Neural cell (in vitro differentiated cells): ENCODE data around the gene CFAP221. TPM values are rescaled to one million over a fixed set of nuclear protein-coding genes. Genes with fewer than 3 reads are reported as not detected.

ENCODE experiments used
- H2AFZ ChIP-seq: fragments of 200-600, 300-800 bp; sonication (generic), shearing (Covaris generic); 2 replicates; pipeline ENCODE4 v1.6.0; 2014; ENCODE audit warnings: low read depth, mild to moderate bottlenecking, antibody characterized with exemption, low read length, moderate library complexity
- H3F3A ChIP-seq: fragments of 200-600 bp; shearing (Covaris generic); 2 replicates; pipeline ENCODE4 v1.6.1; 2016; ENCODE audit warnings: mild to moderate bottlenecking, moderate library complexity, mixed read lengths, antibody characterized with exemption, low read length; ENCODE audit not compliant: insufficient read depth, poor library complexity, severe bottlenecking
- H3K27ac ChIP-seq: fragments of 200-600, 300-800 bp; sonication (generic), shearing (Covaris generic); 2 replicates; pipeline ENCODE4 v1.5.1; 2014; ENCODE audit warnings: mild to moderate bottlenecking, low read length, moderate library complexity
- H3K27me3 ChIP-seq: fragments of 300-800, 200-600 bp; sonication (generic), shearing (Covaris generic); 2 replicates; pipeline ENCODE4 v1.6.0; 2014; ENCODE audit warnings: mild to moderate bottlenecking, low read depth, low read length, moderate library complexity; ENCODE audit not compliant: insufficient read depth
- H3K36me3 ChIP-seq: fragments of 300-800, 200-600 bp; sonication (generic), shearing (Covaris generic); 2 replicates; pipeline ENCODE4 v1.5.1; 2014; ENCODE audit warnings: mild to moderate bottlenecking, antibody characterized with exemption, low read length, moderate library complexity; ENCODE audit not compliant: insufficient read depth
- H3K4me2 ChIP-seq: fragments of 300-800, 200-600 bp; sonication (generic), shearing (Covaris generic); 2 replicates; pipeline ENCODE4 v1.6.0; 2014; ENCODE audit warnings: mild to moderate bottlenecking, low read length
- H3K4me3 ChIP-seq: fragments of 300-800, 200-600 bp; sonication (generic), shearing (Covaris generic); 2 replicates; pipeline ENCODE4 v1.5.1; 2014; ENCODE audit warnings: mild to moderate bottlenecking, low read length, moderate library complexity
- H3K79me2 ChIP-seq: fragments of 200-600 bp; shearing (Covaris generic); replicated peaks from 2 replicates; pipeline ENCODE4 v1.6.0; 2014; ENCODE audit warnings: mild to moderate bottlenecking, low read length, moderate library complexity; ENCODE audit not compliant: insufficient read depth
- H3K9ac ChIP-seq: fragments of 300-800, 200-600 bp; sonication (generic), shearing (Covaris generic); 2 replicates; pipeline ENCODE4 v1.6.1; 2016; ENCODE audit warnings: mild to moderate bottlenecking, low read length, mixed read lengths
- H3K9me2 ChIP-seq: fragments of 200-600 bp; shearing (Covaris generic); 2 replicates; pipeline ENCODE4 v1.6.1; 2016; ENCODE audit warnings: mild to moderate bottlenecking, low read length, mixed read lengths; ENCODE audit not compliant: insufficient read depth
- H3K9me3 ChIP-seq: fragments of 200-600, 300-800 bp; sonication (generic), shearing (Covaris generic); 2 replicates; pipeline ENCODE4 v1.6.1; 2016; ENCODE audit warnings: mild to moderate bottlenecking, mixed run types, low read length, moderate library complexity, mixed read lengths
- H4K20me1 ChIP-seq: fragments of 200-600 bp; shearing (Covaris generic); 2 replicates; pipeline ENCODE4 v1.6.1; 2016; ENCODE audit warnings: mild to moderate bottlenecking, mixed run types; ENCODE audit not compliant: insufficient read depth
- CTCF ChIP-seq: fragments of 450-650 bp; IDR thresholded peaks from 2 replicates; pipeline ENCODE4 v1.5.1; 2014; ENCODE audit warnings: antibody characterized with exemption, mild to moderate bottlenecking, moderate library complexity; ENCODE audit not compliant: poor library complexity, severe bottlenecking
- EP300 ChIP-seq: fragments of 450-650 bp; conservative IDR thresholded peaks from 2 replicates; pipeline ENCODE4 v1.6.1; 2014; ENCODE audit warnings: antibody characterized with exemption, mild to moderate bottlenecking, moderate library complexity; ENCODE audit not compliant: poor library complexity, severe bottlenecking
- EZH2 ChIP-seq: fragments of 200-600, 300-800 bp; shearing (Covaris generic), sonication (generic); IDR thresholded peaks from 2 replicates; pipeline ENCODE4 v1.6.1; 2014; ENCODE audit warnings: antibody characterized with exemption, low read length, borderline replicate concordance, mild to moderate bottlenecking; ENCODE audit not compliant: insufficient read depth, poor library complexity, severe bottlenecking
- MXI1 ChIP-seq: fragments of 450-650 bp; conservative IDR thresholded peaks from 2 replicates; pipeline ENCODE4 v1.6.1; 2014; ENCODE audit warnings: antibody characterized with exemption, mild to moderate bottlenecking; ENCODE audit not compliant: poor library complexity, severe bottlenecking
- POLR2AphosphoS5 ChIP-seq: IDR thresholded peaks from 2 replicates; pipeline ENCODE4 v1.6.1; 2012
- RAD21 ChIP-seq: fragments of 450-650 bp; conservative IDR thresholded peaks from 2 replicates; pipeline ENCODE4 v1.6.1; 2014; ENCODE audit warnings: antibody characterized with exemption, mild to moderate bottlenecking, moderate library complexity
- REST ChIP-seq: IDR thresholded peaks from 2 replicates; pipeline ENCODE4 v1.6.1; 2012; ENCODE audit warnings: borderline replicate concordance
- SMC3 ChIP-seq: fragments of 450-650 bp; conservative IDR thresholded peaks from 2 replicates; pipeline ENCODE4 v1.6.1; 2014; ENCODE audit warnings: antibody characterized with exemption, mild to moderate bottlenecking, moderate library complexity; ENCODE audit not compliant: poor library complexity
- TAF1 ChIP-seq: IDR thresholded peaks from 2 replicates; pipeline ENCODE4 v1.6.1; 2012; ENCODE audit warnings: low read depth
- polyA plus RNA-seq: library from polyadenylated mRNA; depleted of rRNA; stranded (reverse); fragments of >200 nt; gene quantifications from 2 replicates; pipeline ENCODE4 v1.2.3, GENCODE V29; 2014

Gene CFAP221
- polyA plus RNA-seq, 1 donor from 2014 or later: 7.0 TPM

- H4K20me1 ChIP-seq: no peaks in the 10 kb centered on the region
- H2AFZ ChIP-seq: no peak overlapping the region
- no peaks in the 10 kb centered on the region for H3K9me2 ChIP-seq
- no peak overlapping the region for H3K4me2 ChIP-seq
- no peak overlapping the region for H3K4me3 ChIP-seq
- TF ChIP-seq RAD21 (no peak), REST (no peak), CTCF (no peak), EZH2 (no peak), MXI1 (no peak), POLR2AphosphoS5 (no peak), EP300 (no peak), SMC3 (no peak), TAF1 (no peak)
- H3F3A ChIP-seq: no peaks in the 10 kb centered on the region
- H3K36me3 ChIP-seq: no peaks in the 10 kb centered on the region
- H3K27ac ChIP-seq: no peak overlapping the region
- H3K27me3 ChIP-seq: no peaks in the 10 kb centered on the region
- H3K9me3 ChIP-seq: no peaks in the 10 kb centered on the region
- no peaks in the 10 kb centered on the region for H3K79me2 ChIP-seq
- H3K9ac ChIP-seq: no peak overlapping the region
Observed at GRCh38 chr2:119512946-119513345, 31.3 kb upstream of the CFAP221 start.

- H3K9ac ChIP-seq: no peak overlapping the region
- no peaks in the 10 kb centered on the region for H4K20me1 ChIP-seq
- H3K9me2 ChIP-seq: no peaks in the 10 kb centered on the region
Observed at GRCh38 chr2:119513832-119514231, 30.4 kb upstream of the CFAP221 start.

More at GRCh38 chr2:119513832-119514231, 30.4 kb upstream of the CFAP221 start:
- H3K27ac ChIP-seq: no peak overlapping the region
- H3K79me2 ChIP-seq: no peaks in the 10 kb centered on the region
- no peak overlapping the region for H2AFZ ChIP-seq
- no peak overlapping the region for H3K4me3 ChIP-seq
- H3K27me3 ChIP-seq: no peaks in the 10 kb centered on the region
- H3F3A ChIP-seq: no peaks in the 10 kb centered on the region
- H3K9me3 ChIP-seq: no peaks in the 10 kb centered on the region
- H3K4me2 ChIP-seq: no peak overlapping the region
- no peak for TF ChIP-seq TAF1
- no peak for TF ChIP-seq CTCF
- TF ChIP-seq SMC3: no peak
- no peak for TF ChIP-seq EZH2
- no peak for TF ChIP-seq POLR2AphosphoS5
- no peak for TF ChIP-seq RAD21
- TF ChIP-seq MXI1: no peak
- no peak for TF ChIP-seq REST
- no peak for TF ChIP-seq EP300
- H3K36me3 ChIP-seq: no peaks in the 10 kb centered on the region
